G401 (cell line): Measurements from ENCODE around the gene PASK. TPM values are rescaled to one million over a fixed set of nuclear protein-coding genes. Genes with fewer than 3 reads are reported as not detected.

Experiments used
- DNase-seq: peaks from one replicate; pipeline ENCODE4 v3.0.0-alpha.2; 2015; ENCODE audit warnings: low spot score
- in situ Hi-C: cut with HindIII; loops from 2 replicates; pipeline ENCODE4 v1.10.0; 2016; ENCODE audit warnings: low sequenced_read_pairs, mixed read lengths
- total RNA-seq: library from RNA; depleted of rRNA; stranded (reverse); fragments of >200 nt; shearing (Covaris generic); gene quantifications from 2 replicates; pipeline ENCODE4 v1.2.3, GENCODE V29; 2014; rRNA removed

The PASK gene
- total RNA-seq, 1 experiment from 2014 or later, result 20.7 TPM

- in situ Hi-C loops, result no loop called here
- DNase-seq, result no peak
These were observed 86.7 kb downstream of the PASK start for GRCh38 chr2:241062389-241063092.

GRCh38 chr2:241061275-241061674 is 88.0 kb downstream of the PASK start:
- in situ Hi-C loops, result no loop called here
- DNase-seq, result no peak

Other genes with a start within 250 kb of the PASK start
- not detected in 2 replicates for gene CROCC2, start 243.1 kb downstream of the PASK start, total RNA-seq
- 0.07 and 2.2 TPM in 2 replicates for gene SNED1, start 150.9 kb downstream of the PASK start, total RNA-seq
- gene MTERF4, start 47.2 kb downstream of the PASK start, total RNA-seq, result 17.5 and 24.9 TPM in 2 replicates
- 83.2 and 91.9 TPM in 2 replicates for gene PPP1R7, start 995 bp upstream of the PASK start, total RNA-seq
- 1.1 TPM in 1 of 2 replicates, not detected in the other for gene ANO7, start 39.2 kb upstream of the PASK start, total RNA-seq
- gene HDLBP, start 166.2 kb upstream of the PASK start, total RNA-seq, result 386 and 442 TPM in 2 replicates
- 339 and 438 TPM in 2 replicates for gene SEPTIN2, start 166.5 kb upstream of the PASK start, total RNA-seq
- 36.3 and 38.6 TPM in 2 replicates for gene FARP2, start 206.8 kb upstream of the PASK start, total RNA-seq